Fibroblast of the aortic adventitia (primary cell): ENCODE data around the gene COL4A2. TPM values are rescaled to one million over a fixed set of nuclear protein-coding genes. Genes with fewer than 3 reads are reported as not detected.

Experiments
- DNase-seq: peaks from one replicate; pipeline ENCODE4 v3.0.0-alpha.2; 2010; ENCODE audit warnings: low read depth
- H3K4me3 ChIP-seq: 2 replicates; pipeline ENCODE4 v1.5.1; 2011; ENCODE audit warnings: low read depth, mild to moderate bottlenecking, control low read depth, low read length, moderate library complexity
- CTCF ChIP-seq: IDR thresholded peaks from 2 replicates; pipeline ENCODE4 v1.5.1; 2011; ENCODE audit warnings: mild to moderate bottlenecking, low read length, control low read depth, inconsistent platforms; ENCODE audit not compliant: insufficient read depth
- total RNA-seq: library from RNA; depleted of rRNA; stranded (reverse); fragments of >200 nt; gene quantifications from 2 replicates; pipeline ENCODE4 v1.2.3, GENCODE V29; 2012; ENCODE audit warnings: low replicate concordance

COL4A2 gene
- total RNA-seq, 1 donor, result 53.3 TPM

GRCh38 chr13:110467516-110468110 lies 160.5 kb downstream of the COL4A2 start:
- H3K4me3 ChIP-seq, result no peak overlapping the region
- DNase-seq, result no peak
- TF ChIP-seq CTCF, result no peak

GRCh38 chr13:110468986-110469495 lies 162.0 kb downstream of the COL4A2 start:
- no peak for DNase-seq
- TF ChIP-seq CTCF, result no peak
- H3K4me3 ChIP-seq, result no peak overlapping the region

GRCh38 chr13:110469597-110469996 lies 162.5 kb downstream of the COL4A2 start:
- DNase-seq, result no peak
- H3K4me3 ChIP-seq, result no peak overlapping the region
- no peak for TF ChIP-seq CTCF

- no peak for TF ChIP-seq CTCF
- no peak overlapping the region for H3K4me3 ChIP-seq
- DNase-seq, result no peak
These were observed 163.4 kb downstream of the COL4A2 start for GRCh38 chr13:110470272-110471009.

GRCh38 chr13:110471156-110471832 lies 164.2 kb downstream of the COL4A2 start:
- no peak overlapping the region for H3K4me3 ChIP-seq
- no peak for TF ChIP-seq CTCF
- no peak for DNase-seq

- no peak for DNase-seq
- TF ChIP-seq CTCF, result no peak
- no peak overlapping the region for H3K4me3 ChIP-seq
These were observed 164.7 kb downstream of the COL4A2 start for GRCh38 chr13:110471833-110472162.
